ENCODE measurements around the gene GRM7. TPM values are rescaled to one million over a fixed set of nuclear protein-coding genes. Genes with fewer than 3 reads are reported as not detected.
A peak's percentile ranks its signal among the peaks of the same experiment; 100 is the strongest.

The GRM7 gene
- total and polyA plus RNA-seq, 2 experiments from 2014 or later: 1.7 to 2.7 TPM

DNA sequence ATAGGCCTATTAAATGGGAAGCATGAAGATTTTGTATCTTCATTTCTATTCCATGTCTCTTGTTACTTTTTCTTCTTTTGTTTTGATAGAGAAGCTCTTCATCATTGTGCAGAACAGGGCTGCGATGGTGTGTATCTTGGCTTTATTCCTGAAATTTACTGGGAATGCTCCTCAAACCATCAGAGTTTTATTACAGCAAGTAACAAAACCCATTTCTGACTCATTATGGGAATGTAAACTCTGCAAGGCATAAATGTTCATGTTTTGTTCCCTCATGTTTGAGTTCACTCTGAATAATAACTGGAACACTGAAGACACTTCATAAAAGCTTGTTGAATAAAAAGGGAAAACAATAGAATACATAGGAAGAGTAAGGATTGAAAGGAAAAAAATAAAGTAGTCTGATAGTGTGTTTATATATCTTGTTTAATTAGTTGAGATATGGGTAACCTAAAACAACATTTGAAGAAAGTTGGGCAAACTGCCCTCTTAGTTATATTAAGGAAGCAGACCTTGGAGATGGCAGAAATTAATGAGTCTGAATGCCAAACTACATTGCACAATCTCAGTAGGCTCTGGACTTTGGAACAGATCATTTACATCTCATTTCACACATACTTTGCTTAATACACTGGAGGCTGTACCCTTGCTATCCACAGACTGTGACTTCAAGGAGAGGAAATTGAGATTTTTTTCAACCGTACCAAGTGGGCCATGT, 521.5 kb downstream of the GRM7 start:
- peak; percentile 46 for DNase-seq (ENCODE audit: low spot score)
- WGBS (ENCODE audit: low lambda C conversion rate, missing lambda C conversion rate): 37% methylated on average over 2 of the region's 2 CpGs

GRCh38 chr3:7385635-7386034, 524.7 kb downstream of the GRM7 start:
- TF ChIP-seq EZH2 (IDR thresholded peaks at IDR 0.05; ENCODE audit: borderline replicate concordance) (no peak), EZH2phosphoT487 (IDR thresholded peaks at IDR 0.05; ENCODE audit: low read depth, severe bottlenecking, unreplicated experiment) (no peak)
- TF ChIP-seq, protein P1, sequence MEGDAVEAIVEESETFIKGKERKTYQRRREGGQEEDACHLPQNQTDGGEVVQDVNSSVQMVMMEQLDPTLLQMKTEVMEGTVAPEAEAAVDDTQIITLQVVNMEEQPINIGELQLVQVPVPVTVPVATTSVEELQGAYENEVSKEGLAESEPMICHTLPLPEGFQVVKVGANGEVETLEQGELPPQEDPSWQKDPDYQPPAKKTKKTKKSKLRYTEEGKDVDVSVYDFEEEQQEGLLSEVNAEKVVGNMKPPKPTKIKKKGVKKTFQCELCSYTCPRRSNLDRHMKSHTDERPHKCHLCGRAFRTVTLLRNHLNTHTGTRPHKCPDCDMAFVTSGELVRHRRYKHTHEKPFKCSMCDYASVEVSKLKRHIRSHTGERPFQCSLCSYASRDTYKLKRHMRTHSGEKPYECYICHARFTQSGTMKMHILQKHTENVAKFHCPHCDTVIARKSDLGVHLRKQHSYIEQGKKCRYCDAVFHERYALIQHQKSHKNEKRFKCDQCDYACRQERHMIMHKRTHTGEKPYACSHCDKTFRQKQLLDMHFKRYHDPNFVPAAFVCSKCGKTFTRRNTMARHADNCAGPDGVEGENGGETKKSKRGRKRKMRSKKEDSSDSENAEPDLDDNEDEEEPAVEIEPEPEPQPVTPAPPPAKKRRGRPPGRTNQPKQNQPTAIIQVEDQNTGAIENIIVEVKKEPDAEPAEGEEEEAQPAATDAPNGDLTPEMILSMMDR (IDR thresholded peaks at IDR 0.05; ENCODE audit: poor library complexity): no peak
- WGBS (ENCODE audit: low lambda C conversion rate, missing lambda C conversion rate): 68% methylated on average over 2 of the region's 2 CpGs
- no peaks in the 10 kb centered on the region for H3K27me3 ChIP-seq

More for the DNA sequence above, 521.5 kb downstream of the GRM7 start:
- peak; percentile 32 for TF ChIP-seq EZH2phosphoT487 (IDR thresholded peaks at IDR 0.05; ENCODE audit: low read depth, severe bottlenecking, unreplicated experiment)
- no peak for TF ChIP-seq EZH2 (IDR thresholded peaks at IDR 0.05; ENCODE audit: borderline replicate concordance)
- Histone ChIP-seq H2AFZ (no peak overlapping the region), H3K27me3 (no peaks in the 10 kb centered on the region), H3K4me2 (peak overlapping the region; percentile 53), H3K4me3 (no peak overlapping the region), H3K4me1 (ENCODE audit: insufficient read depth) (peaks cover 18% of the 10 kb centered on the region), H4K20me1 (ENCODE audit: insufficient read depth, poor library complexity, severe bottlenecking) (no peaks in the 10 kb centered on the region), H3K36me3 (replicated peaks; ENCODE audit: insufficient read depth, low read depth) (no peaks in the 10 kb centered on the region), H3K79me2 (no peaks in the 10 kb centered on the region), H3K27ac (peak overlapping the region; percentile 48), H3K9me2 (replicated peaks; ENCODE audit: insufficient read depth) (no peaks in the 10 kb centered on the region), H3K9me3 (ENCODE audit: low read depth) (no peaks in the 10 kb centered on the region)

DNA sequence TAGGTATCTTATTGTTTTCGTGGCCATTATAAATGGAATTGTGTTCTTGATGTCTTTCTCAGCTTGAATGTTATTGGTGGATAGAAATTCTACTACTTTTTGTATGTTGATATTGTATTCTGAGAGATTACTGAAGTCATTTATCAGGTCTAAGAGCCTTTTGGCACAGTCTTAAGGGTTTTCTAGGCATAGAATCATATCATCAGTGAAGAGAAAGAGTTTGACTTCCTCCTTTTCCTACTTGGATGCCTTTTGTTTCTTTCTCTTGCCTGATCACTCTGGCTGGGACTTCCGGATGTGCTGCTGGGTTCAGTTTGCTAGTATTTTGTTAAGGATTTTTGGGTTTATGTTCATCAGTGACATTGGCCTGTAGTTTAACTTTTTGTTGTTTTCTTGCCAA, 527.1 kb downstream of the GRM7 start:
- H3K27me3 ChIP-seq: no peaks in the 10 kb centered on the region
- no peak overlapping the region for H3K4me2 ChIP-seq
- no peaks in the 10 kb centered on the region for H3K9me2 ChIP-seq (replicated peaks; ENCODE audit: insufficient read depth)
- no peak for DNase-seq (ENCODE audit: low spot score)
- H3K27ac ChIP-seq: no peak overlapping the region
- TF ChIP-seq, protein P1 (IDR thresholded peaks at IDR 0.05; ENCODE audit: poor library complexity): no peak
- TF ChIP-seq EZH2phosphoT487 (IDR thresholded peaks at IDR 0.05; ENCODE audit: low read depth, severe bottlenecking, unreplicated experiment) (no peak), EZH2 (IDR thresholded peaks at IDR 0.05; ENCODE audit: borderline replicate concordance) (no peak)
- WGBS (ENCODE audit: low lambda C conversion rate, missing lambda C conversion rate): 90% methylated on average over 2 of the region's 2 CpGs
- H3K36me3 ChIP-seq (replicated peaks; ENCODE audit: insufficient read depth, low read depth): no peaks in the 10 kb centered on the region
- H3K9me3 ChIP-seq (ENCODE audit: low read depth): no peaks in the 10 kb centered on the region
- H3K4me3 ChIP-seq: no peak overlapping the region
- H3K4me1 ChIP-seq (ENCODE audit: insufficient read depth): peaks cover 5% of the 10 kb centered on the region
- no peaks in the 10 kb centered on the region for H4K20me1 ChIP-seq (ENCODE audit: insufficient read depth, poor library complexity, severe bottlenecking)
- H2AFZ ChIP-seq: no peak overlapping the region
- H3K79me2 ChIP-seq: no peaks in the 10 kb centered on the region

More at GRCh38 chr3:7385635-7386034, 524.7 kb downstream of the GRM7 start:
- no peak overlapping the region for H2AFZ ChIP-seq
- H3K27ac ChIP-seq: no peak overlapping the region
- peaks cover 18% of the 10 kb centered on the region for H3K4me1 ChIP-seq (ENCODE audit: insufficient read depth)
- DNase-seq (ENCODE audit: low spot score): no peak
- H3K9me2 ChIP-seq (replicated peaks; ENCODE audit: insufficient read depth): no peaks in the 10 kb centered on the region
- no peak overlapping the region for H3K4me3 ChIP-seq
- H3K9me3 ChIP-seq (ENCODE audit: low read depth): no peaks in the 10 kb centered on the region
- H3K4me2 ChIP-seq: no peak overlapping the region
- H3K36me3 ChIP-seq (replicated peaks; ENCODE audit: insufficient read depth, low read depth): no peaks in the 10 kb centered on the region
- no peaks in the 10 kb centered on the region for H3K79me2 ChIP-seq
- H4K20me1 ChIP-seq (ENCODE audit: insufficient read depth, poor library complexity, severe bottlenecking): no peaks in the 10 kb centered on the region

GRCh38 chr3:7392206-7392605, 531.3 kb downstream of the GRM7 start:
- no peak for TF ChIP-seq EZH2phosphoT487 (IDR thresholded peaks at IDR 0.05; ENCODE audit: low read depth, severe bottlenecking, unreplicated experiment)
- TF ChIP-seq, protein P1 (IDR thresholded peaks at IDR 0.05; ENCODE audit: poor library complexity): no peak
- no peak for TF ChIP-seq EZH2 (IDR thresholded peaks at IDR 0.05; ENCODE audit: borderline replicate concordance)

More at GRCh38 chr3:7392206-7392605, 531.3 kb downstream of the GRM7 start:
- H2AFZ ChIP-seq: no peak overlapping the region
- DNase-seq (ENCODE audit: low spot score): no peak
- WGBS (ENCODE audit: low lambda C conversion rate, missing lambda C conversion rate): 93% methylated on average over 1 of the region's 1 CpG
- no peak overlapping the region for H3K4me3 ChIP-seq
- no peaks in the 10 kb centered on the region for H4K20me1 ChIP-seq (ENCODE audit: insufficient read depth, poor library complexity, severe bottlenecking)
- H3K79me2 ChIP-seq: no peaks in the 10 kb centered on the region
- no peak overlapping the region for H3K27ac ChIP-seq
- H3K9me2 ChIP-seq (replicated peaks; ENCODE audit: insufficient read depth): no peaks in the 10 kb centered on the region
- H3K36me3 ChIP-seq (replicated peaks; ENCODE audit: insufficient read depth, low read depth): no peaks in the 10 kb centered on the region
- no peaks in the 10 kb centered on the region for H3K9me3 ChIP-seq (ENCODE audit: low read depth)
- no peaks in the 10 kb centered on the region for H3K4me1 ChIP-seq (ENCODE audit: insufficient read depth)
- H3K4me2 ChIP-seq: no peak overlapping the region
- H3K27me3 ChIP-seq: no peaks in the 10 kb centered on the region
